IPS-18c (cell line): Measurements from ENCODE around the gene TMIE.

Source experiments
- H3K4me3 ChIP-seq: 2 replicates; pipeline ENCODE4 v1.7.0; 2013; ENCODE audit warnings: low read depth, mild to moderate bottlenecking, low read length, moderate library complexity; ENCODE audit not compliant: insufficient read depth
- H3K9me3 ChIP-seq: one replicate; pipeline ENCODE4 v1.6.1; 2013; ENCODE audit warnings: mild to moderate bottlenecking, low read length, moderate library complexity; ENCODE audit not compliant: control insufficient read depth, insufficient read depth

TMIE gene

GRCh38 chr3:46701181-46701939 is at the start of gene TMIE:
Gene TMIE, plus strand, starts transcription at chr3:46701392. Its CDS starts 96 bp downstream, at chr3:46701488.
- Histone ChIP-seq H3K4me3 (peak within 1 kb of the TSS; percentile 32), H3K9me3 (no peaks in the 10 kb centered on the region)

- Histone ChIP-seq H3K9me3 (no peaks in the 10 kb centered on the region), H3K4me3 (no peak overlapping the region)
These were observed 45.9 kb upstream of the TMIE start for GRCh38 chr3:46655271-46655670.

GRCh38 chr3:46656778-46657556 is 44.2 kb upstream of the TMIE start:
- H3K9me3 ChIP-seq = no peaks in the 10 kb centered on the region
- H3K4me3 ChIP-seq = no peak overlapping the region

GRCh38 chr3:46659285-46659684 is 41.9 kb upstream of the TMIE start:
- H3K4me3 ChIP-seq = no peak overlapping the region
- no peaks in the 10 kb centered on the region for H3K9me3 ChIP-seq

- Histone ChIP-seq H3K9me3 (no peaks in the 10 kb centered on the region), H3K4me3 (no peak overlapping the region)
These were observed 41.2 kb upstream of the TMIE start for GRCh38 chr3:46660003-46660402.

GRCh38 chr3:46660543-46661523 is 40.4 kb upstream of the TMIE start:
- Histone ChIP-seq H3K4me3 (no peak overlapping the region; the same call in 1 of the 2 replicates), H3K9me3 (no peaks in the 10 kb centered on the region)

- Histone ChIP-seq H3K4me3 (no peak overlapping the region), H3K9me3 (no peaks in the 10 kb centered on the region)
These were observed 39.1 kb upstream of the TMIE start for GRCh38 chr3:46661776-46662766.

GRCh38 chr3:46662771-46663551 is 38.2 kb upstream of the TMIE start:
- H3K4me3 ChIP-seq = no peak overlapping the region
- H3K9me3 ChIP-seq = no peaks in the 10 kb centered on the region

- H3K4me3 ChIP-seq = no peak overlapping the region
- H3K9me3 ChIP-seq = no peaks in the 10 kb centered on the region
These were observed 37.5 kb upstream of the TMIE start for GRCh38 chr3:46663591-46664135.

- Histone ChIP-seq H3K4me3 (no peak overlapping the region), H3K9me3 (no peaks in the 10 kb centered on the region)
These were observed 36.8 kb upstream of the TMIE start for GRCh38 chr3:46664188-46664970.

- H3K4me3 ChIP-seq = no peak overlapping the region
- no peaks in the 10 kb centered on the region for H3K9me3 ChIP-seq
These were observed 36.0 kb upstream of the TMIE start for GRCh38 chr3:46664971-46665762.

GRCh38 chr3:46665763-46666452 is 35.3 kb upstream of the TMIE start:
- Histone ChIP-seq H3K4me3 (no peak overlapping the region), H3K9me3 (no peaks in the 10 kb centered on the region)

- no peak overlapping the region for H3K4me3 ChIP-seq
- no peaks in the 10 kb centered on the region for H3K9me3 ChIP-seq
These were observed 34.7 kb upstream of the TMIE start for GRCh38 chr3:46666453-46666845.
